Measurements from ENCODE around the gene CYTH1. TPM values are rescaled to one million over a fixed set of nuclear protein-coding genes. Genes with fewer than 3 reads are reported as not detected.

CYTH1 gene
- polyA plus RNA-seq, 1 donor from 2014 or later = 120 TPM

DNA sequence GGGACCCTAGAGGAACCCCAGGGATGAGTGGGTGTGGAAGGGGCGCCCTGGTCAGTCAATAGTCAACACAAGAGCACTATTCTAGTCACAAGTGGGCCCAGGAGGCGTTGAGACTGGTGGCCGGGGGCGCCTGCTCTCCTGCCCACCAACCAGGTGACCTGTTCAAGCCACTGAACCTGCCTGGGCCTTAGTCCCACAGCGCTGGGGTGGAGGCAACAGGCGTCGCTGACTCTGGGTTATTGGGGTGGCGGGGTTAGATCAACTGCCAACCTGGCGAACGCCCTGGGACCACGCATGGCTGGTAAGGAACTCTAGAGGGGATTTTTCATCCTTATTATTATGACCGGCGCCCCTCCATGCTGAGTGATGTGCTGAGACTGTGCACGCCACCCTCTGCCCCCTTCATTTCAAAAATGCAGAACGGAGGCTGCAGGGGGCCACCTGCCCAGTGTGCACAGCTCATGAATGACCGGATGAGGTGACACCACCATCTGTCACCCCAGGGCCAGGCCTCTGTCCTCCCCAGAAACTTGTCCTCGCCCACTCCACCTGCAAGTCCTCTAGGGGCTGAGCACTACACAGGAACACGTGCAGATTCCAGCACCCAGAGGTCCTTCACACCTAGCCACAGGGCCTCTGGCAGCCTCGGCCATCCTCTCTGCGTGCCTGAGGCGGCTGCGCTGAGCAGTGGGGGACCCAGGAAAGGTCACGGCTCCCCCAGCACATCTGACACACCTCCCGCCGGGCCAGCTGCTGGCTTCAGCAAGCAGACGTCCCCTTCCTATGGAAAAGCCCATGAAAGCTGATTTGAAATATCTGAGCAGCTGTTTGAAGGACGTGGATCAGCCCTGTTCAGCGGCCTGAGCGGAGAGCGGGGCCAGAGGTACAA lies 153.3 kb downstream of the CYTH1 start:
- Histone ChIP-seq H2AFZ (ENCODE audit: low read depth, low read length) (no peak overlapping the region), H3F3A (ENCODE audit: insufficient read depth, low read length, poor library complexity, severe bottlenecking) (no peaks in the 10 kb centered on the region), H3K9me3 (ENCODE audit: low read length) (no peaks in the 10 kb centered on the region)

DNA sequence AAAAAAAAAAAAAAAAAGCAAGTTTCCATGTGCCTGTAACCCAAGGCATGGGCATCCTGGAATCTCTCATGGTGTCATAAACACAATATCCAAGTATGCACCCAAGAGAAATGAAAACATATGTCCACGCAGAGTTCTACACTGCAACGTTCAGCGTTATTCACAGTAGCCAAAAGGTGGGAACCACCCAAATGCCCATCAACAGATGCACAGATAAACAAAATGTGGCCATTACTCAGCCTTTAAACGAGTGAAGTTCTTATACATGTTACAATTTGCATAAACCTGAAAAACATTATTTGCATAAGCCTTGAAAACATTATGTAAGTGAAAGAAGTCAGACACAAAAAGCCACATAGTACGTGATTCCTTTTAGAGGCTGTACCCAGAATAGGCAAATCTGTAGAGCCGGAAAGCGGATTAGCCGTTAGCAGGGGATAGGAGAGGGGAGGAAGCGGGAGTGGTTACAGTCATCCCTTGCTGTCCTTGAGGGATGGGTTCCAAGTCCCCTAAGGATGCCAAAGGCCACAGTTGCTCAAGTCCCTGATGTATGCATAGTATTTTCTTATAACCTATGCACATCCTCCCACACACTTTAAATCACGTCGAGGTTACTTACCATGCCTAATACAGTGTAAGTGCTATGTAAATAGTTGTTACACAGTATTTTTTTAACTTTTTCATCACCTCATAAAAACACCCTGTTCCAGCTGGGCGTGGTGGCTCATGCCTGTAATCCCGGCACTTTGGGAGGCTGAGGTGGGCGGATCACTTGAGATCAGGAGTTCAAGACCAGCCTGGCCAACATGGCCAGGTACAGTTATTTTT lies 157.5 kb downstream of the CYTH1 start:
- H3F3A ChIP-seq (ENCODE audit: insufficient read depth, low read length, poor library complexity, severe bottlenecking) = no peaks in the 10 kb centered on the region
- no peaks in the 10 kb centered on the region for H3K27me3 ChIP-seq (ENCODE audit: insufficient read depth, low read depth, low read length)
- no peak overlapping the region for H3K4me3 ChIP-seq (ENCODE audit: low read length)
- H3K9me2 ChIP-seq (ENCODE audit: insufficient read depth, low read length) = no peaks in the 10 kb centered on the region
- H3K36me3 ChIP-seq (ENCODE audit: insufficient read depth, low read length) = no peaks in the 10 kb centered on the region
- no peak overlapping the region for H3K27ac ChIP-seq (ENCODE audit: low read length)
- H3K9me3 ChIP-seq (ENCODE audit: low read length) = no peaks in the 10 kb centered on the region
- no peak overlapping the region for H3K9ac ChIP-seq (ENCODE audit: low read length)
- H3K79me2 ChIP-seq (replicated peaks; ENCODE audit: insufficient read depth, low read length) = no peaks in the 10 kb centered on the region
- H4K20me1 ChIP-seq (ENCODE audit: insufficient read depth) = no peaks in the 10 kb centered on the region
- TF ChIP-seq, protein P1, sequence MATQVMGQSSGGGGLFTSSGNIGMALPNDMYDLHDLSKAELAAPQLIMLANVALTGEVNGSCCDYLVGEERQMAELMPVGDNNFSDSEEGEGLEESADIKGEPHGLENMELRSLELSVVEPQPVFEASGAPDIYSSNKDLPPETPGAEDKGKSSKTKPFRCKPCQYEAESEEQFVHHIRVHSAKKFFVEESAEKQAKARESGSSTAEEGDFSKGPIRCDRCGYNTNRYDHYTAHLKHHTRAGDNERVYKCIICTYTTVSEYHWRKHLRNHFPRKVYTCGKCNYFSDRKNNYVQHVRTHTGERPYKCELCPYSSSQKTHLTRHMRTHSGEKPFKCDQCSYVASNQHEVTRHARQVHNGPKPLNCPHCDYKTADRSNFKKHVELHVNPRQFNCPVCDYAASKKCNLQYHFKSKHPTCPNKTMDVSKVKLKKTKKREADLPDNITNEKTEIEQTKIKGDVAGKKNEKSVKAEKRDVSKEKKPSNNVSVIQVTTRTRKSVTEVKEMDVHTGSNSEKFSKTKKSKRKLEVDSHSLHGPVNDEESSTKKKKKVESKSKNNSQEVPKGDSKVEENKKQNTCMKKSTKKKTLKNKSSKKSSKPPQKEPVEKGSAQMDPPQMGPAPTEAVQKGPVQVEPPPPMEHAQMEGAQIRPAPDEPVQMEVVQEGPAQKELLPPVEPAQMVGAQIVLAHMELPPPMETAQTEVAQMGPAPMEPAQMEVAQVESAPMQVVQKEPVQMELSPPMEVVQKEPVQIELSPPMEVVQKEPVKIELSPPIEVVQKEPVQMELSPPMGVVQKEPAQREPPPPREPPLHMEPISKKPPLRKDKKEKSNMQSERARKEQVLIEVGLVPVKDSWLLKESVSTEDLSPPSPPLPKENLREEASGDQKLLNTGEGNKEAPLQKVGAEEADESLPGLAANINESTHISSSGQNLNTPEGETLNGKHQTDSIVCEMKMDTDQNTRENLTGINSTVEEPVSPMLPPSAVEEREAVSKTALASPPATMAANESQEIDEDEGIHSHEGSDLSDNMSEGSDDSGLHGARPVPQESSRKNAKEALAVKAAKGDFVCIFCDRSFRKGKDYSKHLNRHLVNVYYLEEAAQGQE (IDR thresholded peaks at IDR 0.05; ENCODE audit: borderline replicate concordance) = no peak
- TF ChIP-seq EP300 (conservative IDR thresholded peaks at IDR 0.05; ENCODE audit: poor library complexity, severe bottlenecking) (no peak), SMC3 (conservative IDR thresholded peaks at IDR 0.05; ENCODE audit: poor library complexity) (no peak), MXI1 (conservative IDR thresholded peaks at IDR 0.05; ENCODE audit: poor library complexity, severe bottlenecking) (no peak), RAD21 (conservative IDR thresholded peaks at IDR 0.05) (no peak), EZH2 (IDR thresholded peaks at IDR 0.05; ENCODE audit: borderline replicate concordance, insufficient read depth, low read length, poor library complexity, severe bottlenecking) (no peak), TAF1 (IDR thresholded peaks at IDR 0.05; ENCODE audit: low read depth) (no peak), POLR2AphosphoS5 (IDR thresholded peaks at IDR 0.05) (no peak)
- TF ChIP-seq, protein P2, sequence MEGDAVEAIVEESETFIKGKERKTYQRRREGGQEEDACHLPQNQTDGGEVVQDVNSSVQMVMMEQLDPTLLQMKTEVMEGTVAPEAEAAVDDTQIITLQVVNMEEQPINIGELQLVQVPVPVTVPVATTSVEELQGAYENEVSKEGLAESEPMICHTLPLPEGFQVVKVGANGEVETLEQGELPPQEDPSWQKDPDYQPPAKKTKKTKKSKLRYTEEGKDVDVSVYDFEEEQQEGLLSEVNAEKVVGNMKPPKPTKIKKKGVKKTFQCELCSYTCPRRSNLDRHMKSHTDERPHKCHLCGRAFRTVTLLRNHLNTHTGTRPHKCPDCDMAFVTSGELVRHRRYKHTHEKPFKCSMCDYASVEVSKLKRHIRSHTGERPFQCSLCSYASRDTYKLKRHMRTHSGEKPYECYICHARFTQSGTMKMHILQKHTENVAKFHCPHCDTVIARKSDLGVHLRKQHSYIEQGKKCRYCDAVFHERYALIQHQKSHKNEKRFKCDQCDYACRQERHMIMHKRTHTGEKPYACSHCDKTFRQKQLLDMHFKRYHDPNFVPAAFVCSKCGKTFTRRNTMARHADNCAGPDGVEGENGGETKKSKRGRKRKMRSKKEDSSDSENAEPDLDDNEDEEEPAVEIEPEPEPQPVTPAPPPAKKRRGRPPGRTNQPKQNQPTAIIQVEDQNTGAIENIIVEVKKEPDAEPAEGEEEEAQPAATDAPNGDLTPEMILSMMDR (IDR thresholded peaks at IDR 0.05; ENCODE audit: poor library complexity, severe bottlenecking) = no peak
- no peak overlapping the region for H3K4me2 ChIP-seq (ENCODE audit: low read length)
- no peak overlapping the region for H2AFZ ChIP-seq (ENCODE audit: low read depth, low read length)

More for the DNA sequence above, 153.3 kb downstream of the CYTH1 start:
- no peak overlapping the region for H3K4me3 ChIP-seq (ENCODE audit: low read length)
- H3K79me2 ChIP-seq (replicated peaks; ENCODE audit: insufficient read depth, low read length) = no peaks in the 10 kb centered on the region
- H3K9me2 ChIP-seq (ENCODE audit: insufficient read depth, low read length) = no peaks in the 10 kb centered on the region
- no peaks in the 10 kb centered on the region for H3K27me3 ChIP-seq (ENCODE audit: insufficient read depth, low read depth, low read length)
- H3K9ac ChIP-seq (ENCODE audit: low read length) = no peak overlapping the region
- H3K27ac ChIP-seq (ENCODE audit: low read length) = no peak overlapping the region
- H3K36me3 ChIP-seq (ENCODE audit: insufficient read depth, low read length) = no peaks in the 10 kb centered on the region
- H4K20me1 ChIP-seq (ENCODE audit: insufficient read depth) = no peaks in the 10 kb centered on the region
- TF ChIP-seq, protein P2 (IDR thresholded peaks at IDR 0.05; ENCODE audit: poor library complexity, severe bottlenecking) = no peak
- TF ChIP-seq RAD21 (conservative IDR thresholded peaks at IDR 0.05) = no peak
- no peak for TF ChIP-seq MXI1 (conservative IDR thresholded peaks at IDR 0.05; ENCODE audit: poor library complexity, severe bottlenecking)
- no peak for TF ChIP-seq TAF1 (IDR thresholded peaks at IDR 0.05; ENCODE audit: low read depth)
- H3K4me2 ChIP-seq (ENCODE audit: low read length) = no peak overlapping the region

Data from neural cell (in vitro differentiated cells).